ENCODE measurements around the gene APOBEC3A. TPM values are rescaled to one million over a fixed set of nuclear protein-coding genes. Genes with fewer than 3 reads are reported as not detected.
"Not testable (repeated sequence)": the region's sequence is repeated elsewhere in the genome, so short reads cannot be mapped to it uniquely, and the experiment has no call there.

The APOBEC3A gene
- total RNA-seq, 6 donors from 2014 or later, result 3.0 to 27.3 (median 8.3) TPM

DNA sequence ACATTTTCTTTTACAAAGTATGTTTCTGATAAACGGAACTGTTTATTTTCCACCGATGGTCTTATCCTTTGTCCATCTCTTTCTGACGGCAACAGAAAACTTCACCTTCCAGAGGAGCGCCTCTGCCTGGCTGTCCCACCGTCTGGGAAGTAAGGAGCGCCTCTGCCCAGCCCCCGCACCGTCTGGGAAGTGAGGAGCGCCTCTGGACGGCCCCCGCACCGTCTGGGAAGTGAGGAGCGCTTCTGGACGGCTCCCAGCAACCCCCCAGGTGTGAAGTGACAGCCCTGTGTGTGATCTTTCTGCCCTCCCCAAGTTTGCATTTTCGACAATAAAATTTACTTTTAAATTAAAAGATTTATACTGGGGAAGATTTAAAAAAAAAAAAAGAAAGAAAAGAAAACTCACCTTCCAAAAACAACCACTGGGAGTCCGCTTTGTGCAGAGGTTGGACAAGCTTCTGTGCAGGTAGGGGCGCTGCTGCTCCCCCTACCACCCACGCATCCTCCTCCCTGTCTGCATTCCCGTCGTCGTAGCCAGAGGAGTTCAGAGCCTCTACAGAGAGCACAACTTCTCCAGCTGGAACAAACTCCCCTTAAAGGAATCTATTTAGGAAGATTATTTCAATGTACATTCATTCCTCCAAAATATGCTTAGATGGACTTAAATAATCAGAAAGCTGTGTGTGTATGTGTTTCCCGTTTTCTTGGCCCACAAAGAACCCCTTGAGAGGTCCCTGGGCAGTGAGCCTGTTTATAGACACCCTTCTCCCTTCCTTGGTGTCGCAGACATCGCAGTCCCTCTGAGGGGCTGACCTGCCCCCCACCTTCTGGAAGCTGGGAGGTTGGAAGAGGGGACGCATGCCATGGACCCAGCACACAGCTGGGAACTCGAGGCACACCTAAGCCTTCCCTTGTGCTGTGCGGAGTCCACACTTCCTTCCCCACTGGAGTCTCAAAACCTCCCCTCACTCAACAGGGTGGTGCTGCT, 23.9 kb downstream of the APOBEC3A start:
- DNase-seq (no peak), ATAC-seq (ENCODE audit: low FRiP score in 2 of 2) (peak; percentile 43 to 64)
- Histone ChIP-seq H3K4me1 (peaks cover 0 to 19% (median 17%) of the 10 kb centered on the region in 4 donors), H3K36me3 (no peaks in the 10 kb centered on the region), H3K27ac (peak overlapping the region in 3 of 4 donors; percentile 43 to 80 (median 66)), H3K4me3 (peak overlapping the region in 2 of 4 donors; percentile 54), H3K9me3 (no peaks in the 10 kb centered on the region), H3K27me3 (no peaks in the 10 kb centered on the region)
- 36% methylated on average over 23 of the region's 27 CpGs; no CpG with 5 or more reads in 1 of the 2 donors for WGBS, 2 donors
- TF ChIP-seq POLR2AphosphoS5 (IDR thresholded peaks at IDR 0.05) (no peak), EP300 (IDR thresholded peaks at IDR 0.05) (no peak), POLR2A (IDR thresholded peaks at IDR 0.05) (no peak)
- TF ChIP-seq, protein P1, sequence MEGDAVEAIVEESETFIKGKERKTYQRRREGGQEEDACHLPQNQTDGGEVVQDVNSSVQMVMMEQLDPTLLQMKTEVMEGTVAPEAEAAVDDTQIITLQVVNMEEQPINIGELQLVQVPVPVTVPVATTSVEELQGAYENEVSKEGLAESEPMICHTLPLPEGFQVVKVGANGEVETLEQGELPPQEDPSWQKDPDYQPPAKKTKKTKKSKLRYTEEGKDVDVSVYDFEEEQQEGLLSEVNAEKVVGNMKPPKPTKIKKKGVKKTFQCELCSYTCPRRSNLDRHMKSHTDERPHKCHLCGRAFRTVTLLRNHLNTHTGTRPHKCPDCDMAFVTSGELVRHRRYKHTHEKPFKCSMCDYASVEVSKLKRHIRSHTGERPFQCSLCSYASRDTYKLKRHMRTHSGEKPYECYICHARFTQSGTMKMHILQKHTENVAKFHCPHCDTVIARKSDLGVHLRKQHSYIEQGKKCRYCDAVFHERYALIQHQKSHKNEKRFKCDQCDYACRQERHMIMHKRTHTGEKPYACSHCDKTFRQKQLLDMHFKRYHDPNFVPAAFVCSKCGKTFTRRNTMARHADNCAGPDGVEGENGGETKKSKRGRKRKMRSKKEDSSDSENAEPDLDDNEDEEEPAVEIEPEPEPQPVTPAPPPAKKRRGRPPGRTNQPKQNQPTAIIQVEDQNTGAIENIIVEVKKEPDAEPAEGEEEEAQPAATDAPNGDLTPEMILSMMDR (IDR thresholded peaks at IDR 0.05), result peak in 2 of 6 experiments; percentile 10 to 27

GRCh38 chr22:38981992-38982927, 24.9 kb downstream of the APOBEC3A start, which contains the start of gene APOBEC3B:
APOBEC3B (plus strand) TSS chr22:38982347; CDS start chr22:38982454, 107 bp downstream.
- WGBS, 2 donors, result 9% methylated on average over 10 of the region's 16 CpGs; no CpG with 5 or more reads in 1 of the 2 donors
- Histone ChIP-seq H3K27ac (peak within 1 kb of the TSS in 3 of 4 donors; percentile 43 to 80 (median 66)), H3K9me3 (no peaks in the 10 kb centered on the region), H3K4me3 (peak within 1 kb of the TSS in 3 of 4 donors; percentile 26 to 54 (median 54)), H3K4me1 (peaks cover 0 to 19% (median 17%) of the 10 kb centered on the region in 4 donors), H3K27me3 (no peaks in the 10 kb centered on the region), H3K36me3 (no peaks in the 10 kb centered on the region)
- DNase-seq (no peak), ATAC-seq (ENCODE audit: low FRiP score in 2 of 2) (peak; percentile 95 to 97)
- TF ChIP-seq EP300 (IDR thresholded peaks at IDR 0.05) (no peak), POLR2A (IDR thresholded peaks at IDR 0.05) (peak in 1 of 4 donors; percentile 38), POLR2AphosphoS5 (IDR thresholded peaks at IDR 0.05) (peak in 1 of 2 donors; percentile 64)
- TF ChIP-seq, protein P1 (IDR thresholded peaks at IDR 0.05), result no peak

DNA sequence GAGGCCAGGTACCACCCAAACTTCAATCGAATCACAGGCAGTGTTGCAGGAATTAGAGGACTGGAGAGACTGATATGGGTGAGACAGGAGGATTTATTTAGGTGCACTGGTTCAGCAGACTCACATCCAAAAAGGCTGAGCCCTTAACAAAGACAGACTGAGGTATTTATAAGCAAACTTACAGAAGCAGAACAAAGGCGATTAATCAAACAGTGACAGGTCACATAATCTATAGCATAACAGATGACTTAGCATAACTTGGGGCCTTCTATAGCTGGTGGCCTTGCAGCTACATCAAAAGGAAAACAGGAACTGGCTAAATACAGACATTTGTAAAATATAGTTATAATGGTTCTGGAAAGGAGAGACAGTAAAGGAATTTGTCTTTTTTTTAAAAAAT, 26.8 kb downstream of the APOBEC3A start:
- peak overlapping the region in 1 of 4 donors; percentile 58 for H3K27ac ChIP-seq
- DNase-seq, result no peak
- H3K9me3 ChIP-seq, result no peaks in the 10 kb centered on the region
- no peak overlapping the region for H3K4me3 ChIP-seq
- TF ChIP-seq POLR2A (IDR thresholded peaks at IDR 0.05) (no peak), POLR2AphosphoS5 (IDR thresholded peaks at IDR 0.05) (no peak), EP300 (IDR thresholded peaks at IDR 0.05) (no peak)
- WGBS, 2 donors, result 96% methylated on average over 2 of the region's 2 CpGs; no CpG with 5 or more reads in 1 of the 2 donors
- ATAC-seq (ENCODE audit: low FRiP score in 2 of 2), result no peak
- no peaks in the 10 kb centered on the region for H3K27me3 ChIP-seq
- no peaks in the 10 kb centered on the region for H3K36me3 ChIP-seq
- H3K4me1 ChIP-seq, result peaks cover 0 to 19% (median 17%) of the 10 kb centered on the region in 4 donors

- TF ChIP-seq POLR2AphosphoS5 (IDR thresholded peaks at IDR 0.05) (peak in 1 of 2 donors; percentile 29), EP300 (IDR thresholded peaks at IDR 0.05) (peak in 1 of 4 donors; percentile 6)
- not testable (repeated sequence) for H3K9me3 ChIP-seq, H3K27me3 ChIP-seq, H3K36me3 ChIP-seq, H3K4me3 ChIP-seq, DNase-seq
- H3K4me1 ChIP-seq, result peaks cover 0 to 19% (median 17%) of the 10 kb centered on the region in 4 donors
- ATAC-seq (ENCODE audit: low FRiP score in 2 of 2), result peak; percentile 28 to 77
- WGBS, 2 donors, result 63% methylated on average over 8 of the region's 9 CpGs; no CpG with 5 or more reads in 1 of the 2 donors
- peak overlapping the region in 2 of 4 donors; percentile 58 to 67 for H3K27ac ChIP-seq
Observed at GRCh38 chr22:38984784-38985757, 27.7 kb downstream of the APOBEC3A start.
